Panc1 (cell line): ENCODE results near the gene ATP7B.

ENCODE experiments used
- CTCF ChIP-seq: fragments of 450-650 bp; IDR thresholded peaks from 2 replicates; pipeline ENCODE4 v1.5.1; 2017; ENCODE audit warnings: mild to moderate bottlenecking
- POLR2AphosphoS5 ChIP-seq: IDR thresholded peaks from 2 replicates; pipeline ENCODE4 v1.6.1; 2012; ENCODE audit warnings: mild to moderate bottlenecking, low read depth, low read length, moderate library complexity
- REST ChIP-seq, 2 experiments: IDR thresholded peaks; 2 replicates each; pipeline ENCODE4 v1.6.1; 2011 to 2012; ENCODE audit warnings: low read depth in 2 of 2, control low read depth in 1 of 2, low read length in 1 of 2, mild to moderate bottlenecking in 1 of 2, moderate library complexity in 1 of 2; ENCODE audit not compliant: insufficient read depth in 1 of 2
- SIN3A ChIP-seq: IDR thresholded peaks from 2 replicates; pipeline ENCODE4 v1.6.1; 2012; ENCODE audit warnings: low read depth, mild to moderate bottlenecking, low read length, moderate library complexity, borderline replicate concordance; ENCODE audit not compliant: insufficient read depth

DNA sequence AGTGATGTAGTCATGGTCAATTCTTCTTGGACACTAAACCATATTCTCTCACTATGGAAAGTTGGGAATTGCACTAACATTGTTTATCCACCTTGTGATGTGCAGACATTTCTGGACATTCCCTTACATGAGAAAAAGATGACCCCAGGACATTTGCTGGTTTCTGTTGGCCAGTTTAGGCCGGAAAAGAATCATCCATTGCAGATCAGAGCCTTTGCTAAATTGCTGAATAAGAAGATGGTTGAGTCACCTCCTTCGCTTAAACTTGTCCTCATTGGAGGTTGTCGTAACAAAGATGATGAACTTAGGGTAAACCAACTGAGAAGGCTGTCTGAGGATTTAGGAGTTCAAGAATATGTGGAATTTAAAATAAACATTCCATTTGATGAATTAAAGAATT, 13.2 kb upstream of the ATP7B start, which contains the start of gene UTP14C:
- TF ChIP-seq REST (IDR thresholded peaks at IDR 0.05; ENCODE audit: insufficient read depth in 1 of 2, low read depth in 2 of 2, low read length in 1 of 2) (no peak), CTCF (no peak), POLR2AphosphoS5 (no peak), SIN3A (no peak)
